ENCODE data around the gene PAGR1. TPM values are rescaled to one million over a fixed set of nuclear protein-coding genes. Genes with fewer than 3 reads are reported as not detected.

The PAGR1 gene
- total and polyA plus RNA-seq, 9 of the 15 experiments (the other 6 are each of a cell fraction or from before 2014, with no cell fraction given) = 1.4 to 58.2 (median 16.8) TPM

GRCh38 chr16:29815793-29816693, at the start of gene PAGR1 (continued):
- TF ChIP-seq SAP30 (IDR thresholded peaks at IDR 0.05; ENCODE audit: borderline replicate concordance, insufficient read depth, low read depth, low read length, poor library complexity, severe bottlenecking) (no peak), EGR1 (conservative IDR thresholded peaks at IDR 0.05) (peak; percentile 41), STAT5B (CRISPR knock-in tag; IDR thresholded peaks at IDR 0.05) (no peak), BRF1 (IDR thresholded peaks at IDR 0.05; ENCODE audit: borderline replicate concordance, extremely low read depth, insufficient read length) (no peak), CHD4 (IDR thresholded peaks at IDR 0.05; ENCODE audit: insufficient read depth, insufficient replicate concordance, low read depth, low read length, poor library complexity, severe bottlenecking) (no peak), RFX7 (CRISPR knock-in tag; IDR thresholded peaks at IDR 0.05) (no peak), ZNF740 (CRISPR knock-in tag; IDR thresholded peaks at IDR 0.05) (no peak), ZNF740 (tag; IDR thresholded peaks at IDR 0.05) (no peak), LARP7 (IDR thresholded peaks at IDR 0.05) (no peak), HMGXB4 (CRISPR knock-in tag; IDR thresholded peaks at IDR 0.05) (0 out of 2 replicates have a peak, but pooled peaks have one; percentile 50), TEAD2 (tag; IDR thresholded peaks at IDR 0.05) (no peak), PHF8 (IDR thresholded peaks at IDR 0.05; ENCODE audit: borderline replicate concordance, low read length) (peak; percentile 77; the same call in 1 of the 2 replicates), FOXP4 (CRISPR knock-in tag; IDR thresholded peaks at IDR 0.05; ENCODE audit: borderline replicate concordance) (no peak), TCF7L2 (IDR thresholded peaks at IDR 0.05; ENCODE audit: low read depth, low read length) (no peak), ZNF586 (CRISPR knock-in tag; conservative IDR thresholded peaks at IDR 0.05) (no peak), ATF7 (IDR thresholded peaks at IDR 0.05) (peak; percentile 88), TRIM25 (IDR thresholded peaks at IDR 0.05; ENCODE audit: borderline replicate concordance) (no peak), TEAD1 (CRISPR knock-in tag; IDR thresholded peaks at IDR 0.05) (peak; percentile 19 to 92; a peak in 3 of 4 replicates), ZNF408 (CRISPR knock-in tag; IDR thresholded peaks at IDR 0.05; ENCODE audit: low read depth) (no peak), ZNF174 (CRISPR knock-in tag; IDR thresholded peaks at IDR 0.05) (no peak)

Data from K562 (cell line).